SK-N-SH (cell line): ENCODE results near the gene MAN1A1. TPM values are rescaled to one million over a fixed set of nuclear protein-coding genes. Genes with fewer than 3 reads are reported as not detected.

ENCODE experiments used
- CTCF ChIA-PET: fragments of 300-600, 350-600 bp; formaldehyde crosslinking; extraction: SDS; loops from one replicate; lab custom pipeline; 2021; lab: Yijun Ruan, JAX
- POLR2A ChIA-PET: fragments of 350-600 bp; sonication (Branson Sonifier 250); formaldehyde crosslinking; extraction: SDS; loops from one replicate; lab custom pipeline; 2020; ENCODE audit warnings: antibody characterized with exemption, inconsistent platforms; lab: Yijun Ruan, JAX
- DNase-seq: peaks from one replicate; pipeline ENCODE4 v3.0.0; 2012
- H2AFZ ChIP-seq: fragments of 200-600 bp; sonication (generic); 2 replicates; pipeline ENCODE4 v1.8.1; 2016; ENCODE audit warnings: antibody characterized with exemption, mild to moderate bottlenecking, low read depth
- H3F3A ChIP-seq: fragments of 200-600 bp; sonication (generic); replicated peaks from 2 replicates; pipeline ENCODE3; 2016; ENCODE audit warnings: antibody characterized with exemption, mild to moderate bottlenecking; ENCODE audit not compliant: insufficient read depth
- H3K27ac ChIP-seq, 2 experiments: fragments of 200-500 bp in 1 of 2; fragments of 200-600 bp in 1 of 2; sonication (Bioruptor generic) in 1 of 2; sonication (generic), shearing (Covaris generic) in 1 of 2; 2 replicates each; pipeline versions ENCODE4 v1.5.1 to v1.6.1; 2014 to 2016; ENCODE audit warnings: low read depth in 2 of 2, inconsistent platforms in 1 of 2, low read length in 1 of 2, mild to moderate bottlenecking in 1 of 2, mixed read lengths in 1 of 2
- H3K27me3 ChIP-seq: fragments of 200-600 bp; sonication (generic), shearing (Covaris generic); 2 replicates; pipeline ENCODE4 v1.6.1; 2016; ENCODE audit warnings: mixed run types; ENCODE audit not compliant: insufficient read depth
- H3K36me3 ChIP-seq, 2 experiments: fragments of 200-500 bp in 1 of 2; fragments of 200-600 bp in 1 of 2; sonication (Bioruptor generic) in 1 of 2; sonication (generic) in 1 of 2; replicated peaks in 1 of 2; 2 replicates each; pipeline versions ENCODE3 to v1.5.1; 2014 to 2016; ENCODE audit warnings: low read length in 1 of 2, mild to moderate bottlenecking in 1 of 2; ENCODE audit not compliant: insufficient read depth in 2 of 2, control insufficient read depth in 1 of 2
- H3K4me1 ChIP-seq, 2 experiments: fragments of 200-500 bp in 1 of 2; fragments of 200-600 bp in 1 of 2; sonication (Bioruptor generic) in 1 of 2; sonication (generic), shearing (Covaris generic) in 1 of 2; 2 replicates each; pipeline versions ENCODE4 v1.5.1 to v1.6.1; 2014 to 2016; ENCODE audit warnings: low read depth in 1 of 2, low read length in 1 of 2, mixed run types in 1 of 2; ENCODE audit not compliant: insufficient read depth in 2 of 2, control insufficient read depth in 1 of 2
- H3K4me2 ChIP-seq: fragments of 200-600 bp; sonication (generic), shearing (Covaris generic); 2 replicates; pipeline ENCODE4 v1.6.1; 2017; ENCODE audit warnings: mixed run types
- H3K4me3 ChIP-seq, 2 experiments: fragments of 200-500 bp in 1 of 2; fragments of 200-600 bp in 1 of 2; sonication (Bioruptor generic) in 1 of 2; sonication (generic), shearing (Covaris generic) in 1 of 2; 2 replicates each; pipeline versions ENCODE4 v1.5.1 to v1.8.1; 2014 to 2016; ENCODE audit warnings: low read depth in 2 of 2, inconsistent platforms in 1 of 2, low read length in 1 of 2, mild to moderate bottlenecking in 1 of 2, mixed read lengths in 1 of 2, moderate library complexity in 1 of 2
- H3K79me2 ChIP-seq: fragments of 200-600 bp; sonication (generic); 2 replicates; pipeline ENCODE4 v1.8.1; 2017; ENCODE audit warnings: mild to moderate bottlenecking; ENCODE audit not compliant: insufficient read depth
- H3K9ac ChIP-seq: fragments of 200-600 bp; sonication (generic); 2 replicates; pipeline ENCODE4 v1.6.1; 2017; ENCODE audit warnings: mixed run types
- H3K9me2 ChIP-seq: fragments of 200-600 bp; sonication (generic); 2 replicates; pipeline ENCODE4 v1.6.1; 2017; ENCODE audit warnings: mixed run types
- H3K9me3 ChIP-seq: fragments of 200-600 bp; sonication (generic); 2 replicates; pipeline ENCODE4 v1.6.1; 2017; ENCODE audit warnings: mixed run types, mild to moderate bottlenecking, moderate library complexity
- H4K20me1 ChIP-seq: fragments of 200-600 bp; sonication (generic); 2 replicates; pipeline ENCODE4 v1.6.1; 2017; ENCODE audit warnings: mild to moderate bottlenecking, mixed run types; ENCODE audit not compliant: insufficient read depth
- CHD2 ChIP-seq: fragments of 150-350 bp; IDR thresholded peaks from 2 replicates; pipeline ENCODE4 v1.6.1; 2018; ENCODE audit warnings: low read length; ENCODE audit not compliant: partially characterized antibody
- ELF1 ChIP-seq: IDR thresholded peaks from 2 replicates; pipeline ENCODE4 v1.4.0; 2012
- EP300 ChIP-seq, 2 experiments: IDR thresholded peaks; 2 replicates each; pipeline versions ENCODE4 v1.4.0 to v1.6.1; 2012; ENCODE audit warnings: borderline replicate concordance in 1 of 2, low read depth in 1 of 2, low read length in 1 of 2
- EZH2phosphoT487 ChIP-seq: fragments of 200-600 bp; sonication (generic); IDR thresholded peaks from 2 replicates; pipeline ENCODE4 v1.6.1; 2017; ENCODE audit warnings: low read depth, mixed run types, mild to moderate bottlenecking, antibody characterized with exemption, moderate library complexity, borderline replicate concordance
- FOSL2 ChIP-seq: IDR thresholded peaks from 2 replicates; pipeline ENCODE4 v1.4.0; 2012; ENCODE audit warnings: low read depth, mild to moderate bottlenecking, moderate library complexity, borderline replicate concordance
- FOXJ3 ChIP-seq: sonication (generic); formaldehyde crosslinking; IDR thresholded peaks from 2 replicates; pipeline ENCODE4 v1.5.1; 2020; ENCODE audit warnings: mild to moderate bottlenecking, missing genetic modification reagents
- IRF3 ChIP-seq: fragments of 150-350 bp; IDR thresholded peaks from 2 replicates; pipeline ENCODE4 v1.6.1; 2016; ENCODE audit warnings: mild to moderate bottlenecking, low read depth, low read length
- JUND ChIP-seq: IDR thresholded peaks from 2 replicates; pipeline ENCODE4 v1.4.0; 2012
- NFIC ChIP-seq: IDR thresholded peaks from 2 replicates; pipeline ENCODE4 v1.4.0; 2012; ENCODE audit warnings: borderline replicate concordance
- NRF1 ChIP-seq: IDR thresholded peaks from 2 replicates; pipeline ENCODE4 v1.6.1; 2012; ENCODE audit warnings: low read depth, mild to moderate bottlenecking, low read length
- PBX3 ChIP-seq: IDR thresholded peaks from 2 replicates; pipeline ENCODE4; 2012
- POLR2AphosphoS5 ChIP-seq: IDR thresholded peaks from 2 replicates; pipeline ENCODE4 v1.6.1; 2012; ENCODE audit warnings: low read depth, low read length
- RCOR1 ChIP-seq: fragments of 150-350 bp; IDR thresholded peaks from 2 replicates; pipeline ENCODE4 v1.6.1; 2017; ENCODE audit warnings: antibody characterized with exemption, low read length
- RFX5 ChIP-seq: IDR thresholded peaks from 2 replicates; pipeline ENCODE4 v1.6.1; 2012; ENCODE audit warnings: mild to moderate bottlenecking, improper control_type of control experiment, low read length
- TCF12 ChIP-seq: IDR thresholded peaks from 2 replicates; pipeline ENCODE4 v1.4.0; 2012
- USF1 ChIP-seq: IDR thresholded peaks from 2 replicates; pipeline ENCODE4 v1.4.0; 2012; ENCODE audit warnings: low read depth, borderline replicate concordance
- YY1 ChIP-seq: IDR thresholded peaks from 2 replicates; pipeline ENCODE4 v1.4.0; 2012; ENCODE audit warnings: low read depth, mild to moderate bottlenecking
- ZBTB33 ChIP-seq: IDR thresholded peaks from 2 replicates; pipeline ENCODE4 v1.4.0; 2012; ENCODE audit warnings: low read depth, borderline replicate concordance
- WGBS: methylation state at CpG from one replicate; pipeline ENCODE4 v1.1.6; 2017; ENCODE audit warnings: low lambda C conversion rate; 5-methylcytosine and 5-hydroxymethylcytosine counted together
- polyA plus RNA-seq, 3 experiments: library from polyadenylated mRNA; depleted of rRNA; stranded (reverse); fragments of >200 nt; gene quantifications; 2 replicates each; pipeline ENCODE4 v1.2.3, GENCODE V29; 2012
- TF ChIP-seq, protein P1 (sequence below): fragments of 200-600 bp; sonication (generic); IDR thresholded peaks from 2 replicates; pipeline ENCODE4 v1.6.1; 2017; ENCODE audit warnings: antibody characterized with exemption, mild to moderate bottlenecking, moderate library complexity

Gene MAN1A1
- polyA plus RNA-seq, 1 of the 3 experiments (the other 2 are of a cell fraction) = 28.0 TPM

- no peaks in the 10 kb centered on the region; the same call in 1 of the 2 replicates for H3K79me2 ChIP-seq
- TF ChIP-seq YY1 (no peak), IRF3 (no peak), FOSL2 (no peak), ZBTB33 (no peak), NRF1 (no peak), ELF1 (no peak)
- TF ChIP-seq, all 33 proteins: peak for 0
- H3K4me3 ChIP-seq = no peak overlapping the region
- H3K27ac ChIP-seq = peak overlapping the region in 1 of 2 experiments; percentile 84; a peak in 2 of 4 replicates
- H3K9me2 ChIP-seq = no peaks in the 10 kb centered on the region
- H3K9ac ChIP-seq = no peak overlapping the region
- ChIA-PET POLR2A (no interaction called here), CTCF (no interaction called here)
- H4K20me1 ChIP-seq = no peaks in the 10 kb centered on the region; the same call in 1 of the 2 replicates
- H3K9me3 ChIP-seq = no peaks in the 10 kb centered on the region
- peaks cover under 1 to 11% of the 10 kb centered on the region in 2 experiments for H3K36me3 ChIP-seq
- H3K27me3 ChIP-seq = no peaks in the 10 kb centered on the region
- peaks cover 0 to 31% of the 10 kb centered on the region in 2 experiments; a peak in 2 of 4 replicates for H3K4me1 ChIP-seq
- H2AFZ ChIP-seq = no peak overlapping the region
- 71% methylated on average over 1 of the region's 1 CpG for WGBS
- H3F3A ChIP-seq = no peaks in the 10 kb centered on the region
- H3K4me2 ChIP-seq = no peak overlapping the region
- DNase-seq = no peak
Measured at GRCh38 chr6:119323931-119324330, 25.6 kb downstream of the MAN1A1 start.

DNA sequence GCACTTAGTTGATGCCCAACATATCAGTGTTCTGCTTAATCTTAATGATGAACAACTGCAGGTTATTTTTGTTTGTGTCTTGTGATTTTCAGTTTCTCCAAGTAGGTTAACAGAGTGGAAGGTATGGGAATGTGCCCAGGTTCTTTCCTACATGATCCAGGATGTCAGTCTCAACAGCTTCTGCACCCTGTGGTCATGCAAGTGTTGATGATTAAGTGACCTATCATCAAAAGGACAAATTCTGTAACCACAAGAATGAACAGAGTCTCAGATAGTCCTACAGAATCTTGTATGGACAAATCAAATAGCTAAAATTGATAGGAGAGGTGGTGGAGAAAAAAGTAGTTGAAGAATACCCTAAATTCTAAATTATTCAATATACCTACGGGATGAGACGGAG, 26.1 kb downstream of the MAN1A1 start:
- no peaks in the 10 kb centered on the region for H3K9me2 ChIP-seq
- peaks cover 0 to 27% of the 10 kb centered on the region in 2 experiments; a peak in 2 of 4 replicates for H3K4me1 ChIP-seq
- POLR2A ChIA-PET = no interaction called here
- peaks cover 5 to 11% of the 10 kb centered on the region in 2 experiments for H3K36me3 ChIP-seq
- no peaks in the 10 kb centered on the region for H3K9me3 ChIP-seq
- H3K9ac ChIP-seq = no peak overlapping the region
- H3K79me2 ChIP-seq = no peaks in the 10 kb centered on the region
- H4K20me1 ChIP-seq = no peaks in the 10 kb centered on the region; the same call in 1 of the 2 replicates
- H3K4me3 ChIP-seq = no peak overlapping the region
- H3F3A ChIP-seq = no peaks in the 10 kb centered on the region
- H3K27ac ChIP-seq = 0 out of 4 replicates have a peak overlapping the region, but pooled peaks of 1 of the 2 experiments have one; percentile 6
- CTCF ChIA-PET = no interaction called here
- no peak for DNase-seq
- 88% methylated on average over 2 of the region's 2 CpGs for WGBS
- H3K4me2 ChIP-seq = no peak overlapping the region
- H3K27me3 ChIP-seq = no peaks in the 10 kb centered on the region
- H2AFZ ChIP-seq = no peak overlapping the region
- TF ChIP-seq EP300 (IDR thresholded peaks at IDR 0.05; ENCODE audit: borderline replicate concordance in 1 of 2, low read depth in 1 of 2, low read length in 1 of 2) (no peak), CHD2 (no peak), USF1 (no peak), EZH2phosphoT487 (no peak), PBX3 (no peak), POLR2AphosphoS5 (no peak), RCOR1 (no peak), NFIC (no peak), TCF12 (no peak), IRF3 (no peak), JUND (no peak), FOXJ3 (CRISPR knock-in tag) (no peak), RFX5 (no peak), FOSL2 (no peak)
- TF ChIP-seq, protein P1, sequence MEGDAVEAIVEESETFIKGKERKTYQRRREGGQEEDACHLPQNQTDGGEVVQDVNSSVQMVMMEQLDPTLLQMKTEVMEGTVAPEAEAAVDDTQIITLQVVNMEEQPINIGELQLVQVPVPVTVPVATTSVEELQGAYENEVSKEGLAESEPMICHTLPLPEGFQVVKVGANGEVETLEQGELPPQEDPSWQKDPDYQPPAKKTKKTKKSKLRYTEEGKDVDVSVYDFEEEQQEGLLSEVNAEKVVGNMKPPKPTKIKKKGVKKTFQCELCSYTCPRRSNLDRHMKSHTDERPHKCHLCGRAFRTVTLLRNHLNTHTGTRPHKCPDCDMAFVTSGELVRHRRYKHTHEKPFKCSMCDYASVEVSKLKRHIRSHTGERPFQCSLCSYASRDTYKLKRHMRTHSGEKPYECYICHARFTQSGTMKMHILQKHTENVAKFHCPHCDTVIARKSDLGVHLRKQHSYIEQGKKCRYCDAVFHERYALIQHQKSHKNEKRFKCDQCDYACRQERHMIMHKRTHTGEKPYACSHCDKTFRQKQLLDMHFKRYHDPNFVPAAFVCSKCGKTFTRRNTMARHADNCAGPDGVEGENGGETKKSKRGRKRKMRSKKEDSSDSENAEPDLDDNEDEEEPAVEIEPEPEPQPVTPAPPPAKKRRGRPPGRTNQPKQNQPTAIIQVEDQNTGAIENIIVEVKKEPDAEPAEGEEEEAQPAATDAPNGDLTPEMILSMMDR = no peak
